WTC11 (cell line): ENCODE results near the gene PPM1G.

ENCODE experiments used
- CBFB ChIP-seq: sonication (generic); formaldehyde crosslinking; IDR thresholded peaks from 2 replicates; pipeline ENCODE4 v1.8.1; 2022; ENCODE audit warnings: mild to moderate bottlenecking, low read depth, missing genetic modification reagents
- CREB1 ChIP-seq: sonication (generic); formaldehyde crosslinking; IDR thresholded peaks from 2 replicates; pipeline ENCODE4 v1.8.0; 2023; ENCODE audit warnings: mild to moderate bottlenecking, missing genetic modification reagents
- SMAD3 ChIP-seq: sonication (generic); formaldehyde crosslinking; IDR thresholded peaks from 2 replicates; pipeline ENCODE4 v1.8.0; 2022; ENCODE audit warnings: missing genetic modification reagents, mild to moderate bottlenecking, borderline replicate concordance
- ZNF263 ChIP-seq: sonication (generic); formaldehyde crosslinking; IDR thresholded peaks from 2 replicates; pipeline ENCODE4 v1.8.1; 2022; ENCODE audit warnings: low read depth, mild to moderate bottlenecking, moderate library complexity, missing genetic modification reagents
- ZNF416 ChIP-seq: fragments of 250-450 bp; sonication (Bioruptor Pico); IDR thresholded peaks from 2 replicates; pipeline ENCODE4 v1.9.0; 2021; ENCODE audit warnings: mild to moderate bottlenecking, inconsistent platforms
- TF ChIP-seq, protein P1 (sequence below): fragments of 200-600 bp; IDR thresholded peaks from 2 replicates; pipeline ENCODE4 v1.8.0; 2022; ENCODE audit warnings: antibody characterized with exemption
- TF ChIP-seq, protein P2 (sequence below): sonication (generic); formaldehyde crosslinking; IDR thresholded peaks from 2 replicates; pipeline ENCODE4 v1.8.1; 2022; ENCODE audit warnings: low read depth, missing genetic modification reagents, borderline replicate concordance
- TF ChIP-seq, protein P3 (sequence below): sonication (generic); formaldehyde crosslinking; IDR thresholded peaks from 2 replicates; pipeline ENCODE4 v1.8.0; 2022; ENCODE audit warnings: mild to moderate bottlenecking, missing genetic modification reagents
- TF ChIP-seq, protein P4 (sequence below): sonication (generic); formaldehyde crosslinking; IDR thresholded peaks from 2 replicates; pipeline ENCODE4 v1.8.0; 2023; ENCODE audit warnings: missing genetic modification reagents, mild to moderate bottlenecking, borderline replicate concordance
- TF ChIP-seq, protein P5 (sequence below): sonication (generic); formaldehyde crosslinking; IDR thresholded peaks from 2 replicates; pipeline ENCODE4 v1.8.0; 2022; ENCODE audit warnings: mild to moderate bottlenecking, missing genetic modification reagents
- TF ChIP-seq, protein P6 (sequence below): sonication (generic); formaldehyde crosslinking; IDR thresholded peaks from 2 replicates; pipeline ENCODE4 v1.8.1; 2023; ENCODE audit warnings: mild to moderate bottlenecking, moderate library complexity, missing genetic modification reagents

DNA sequence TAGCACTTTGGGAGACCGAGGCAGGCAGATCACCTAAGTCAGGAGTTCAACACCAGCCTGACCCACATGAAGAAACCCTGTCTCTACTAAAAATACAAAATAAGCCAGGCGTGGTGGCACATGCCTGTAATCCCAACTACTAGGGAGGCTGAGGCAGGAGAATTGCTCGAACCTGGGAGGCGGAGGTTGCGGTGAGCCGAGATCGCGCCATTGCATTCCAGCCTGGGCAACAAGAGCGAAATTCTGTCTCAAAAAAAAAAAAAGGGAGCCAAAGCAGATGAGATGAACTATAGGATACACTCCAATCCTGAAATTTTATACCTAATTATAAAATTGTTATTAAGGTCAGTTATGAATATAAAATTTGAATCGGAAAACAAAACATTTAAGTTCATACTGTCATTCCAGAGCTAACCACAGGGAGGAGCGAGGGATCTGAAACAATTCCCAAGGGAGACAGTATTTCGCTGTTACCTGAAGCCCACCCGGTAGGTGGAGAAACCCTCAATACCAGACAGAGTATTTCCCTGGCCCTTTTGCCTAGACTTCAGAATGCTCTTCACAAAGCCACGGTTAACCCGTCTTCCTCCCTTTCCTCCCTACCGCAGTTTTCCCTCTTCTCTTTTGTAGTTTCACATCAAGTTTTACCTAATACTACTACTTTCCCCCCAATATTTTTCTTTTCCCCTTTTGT is 1.4 kb downstream of the PPM1G start:
- TF ChIP-seq, protein P1, sequence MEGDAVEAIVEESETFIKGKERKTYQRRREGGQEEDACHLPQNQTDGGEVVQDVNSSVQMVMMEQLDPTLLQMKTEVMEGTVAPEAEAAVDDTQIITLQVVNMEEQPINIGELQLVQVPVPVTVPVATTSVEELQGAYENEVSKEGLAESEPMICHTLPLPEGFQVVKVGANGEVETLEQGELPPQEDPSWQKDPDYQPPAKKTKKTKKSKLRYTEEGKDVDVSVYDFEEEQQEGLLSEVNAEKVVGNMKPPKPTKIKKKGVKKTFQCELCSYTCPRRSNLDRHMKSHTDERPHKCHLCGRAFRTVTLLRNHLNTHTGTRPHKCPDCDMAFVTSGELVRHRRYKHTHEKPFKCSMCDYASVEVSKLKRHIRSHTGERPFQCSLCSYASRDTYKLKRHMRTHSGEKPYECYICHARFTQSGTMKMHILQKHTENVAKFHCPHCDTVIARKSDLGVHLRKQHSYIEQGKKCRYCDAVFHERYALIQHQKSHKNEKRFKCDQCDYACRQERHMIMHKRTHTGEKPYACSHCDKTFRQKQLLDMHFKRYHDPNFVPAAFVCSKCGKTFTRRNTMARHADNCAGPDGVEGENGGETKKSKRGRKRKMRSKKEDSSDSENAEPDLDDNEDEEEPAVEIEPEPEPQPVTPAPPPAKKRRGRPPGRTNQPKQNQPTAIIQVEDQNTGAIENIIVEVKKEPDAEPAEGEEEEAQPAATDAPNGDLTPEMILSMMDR = peak; percentile 64
- TF ChIP-seq, protein P2, sequence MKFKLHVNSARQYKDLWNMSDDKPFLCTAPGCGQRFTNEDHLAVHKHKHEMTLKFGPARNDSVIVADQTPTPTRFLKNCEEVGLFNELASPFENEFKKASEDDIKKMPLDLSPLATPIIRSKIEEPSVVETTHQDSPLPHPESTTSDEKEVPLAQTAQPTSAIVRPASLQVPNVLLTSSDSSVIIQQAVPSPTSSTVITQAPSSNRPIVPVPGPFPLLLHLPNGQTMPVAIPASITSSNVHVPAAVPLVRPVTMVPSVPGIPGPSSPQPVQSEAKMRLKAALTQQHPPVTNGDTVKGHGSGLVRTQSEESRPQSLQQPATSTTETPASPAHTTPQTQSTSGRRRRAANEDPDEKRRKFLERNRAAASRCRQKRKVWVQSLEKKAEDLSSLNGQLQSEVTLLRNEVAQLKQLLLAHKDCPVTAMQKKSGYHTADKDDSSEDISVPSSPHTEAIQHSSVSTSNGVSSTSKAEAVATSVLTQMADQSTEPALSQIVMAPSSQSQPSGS (CRISPR knock-in tag) = no peak
- no peak for TF ChIP-seq CBFB (CRISPR knock-in tag)
- no peak for TF ChIP-seq ZNF416 (CRISPR knock-in tag)
- TF ChIP-seq, protein P3, sequence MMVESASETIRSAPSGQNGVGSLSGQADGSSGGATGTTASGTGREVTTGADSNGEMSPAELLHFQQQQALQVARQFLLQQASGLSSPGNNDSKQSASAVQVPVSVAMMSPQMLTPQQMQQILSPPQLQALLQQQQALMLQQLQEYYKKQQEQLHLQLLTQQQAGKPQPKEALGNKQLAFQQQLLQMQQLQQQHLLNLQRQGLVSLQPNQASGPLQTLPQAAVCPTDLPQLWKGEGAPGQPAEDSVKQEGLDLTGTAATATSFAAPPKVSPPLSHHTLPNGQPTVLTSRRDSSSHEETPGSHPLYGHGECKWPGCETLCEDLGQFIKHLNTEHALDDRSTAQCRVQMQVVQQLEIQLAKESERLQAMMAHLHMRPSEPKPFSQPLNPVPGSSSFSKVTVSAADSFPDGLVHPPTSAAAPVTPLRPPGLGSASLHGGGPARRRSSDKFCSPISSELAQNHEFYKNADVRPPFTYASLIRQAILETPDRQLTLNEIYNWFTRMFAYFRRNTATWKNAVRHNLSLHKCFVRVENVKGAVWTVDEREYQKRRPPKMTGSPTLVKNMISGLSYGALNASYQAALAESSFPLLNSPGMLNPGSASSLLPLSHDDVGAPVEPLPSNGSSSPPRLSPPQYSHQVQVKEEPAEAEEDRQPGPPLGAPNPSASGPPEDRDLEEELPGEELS (CRISPR knock-in tag) = no peak
- TF ChIP-seq, protein P4, sequence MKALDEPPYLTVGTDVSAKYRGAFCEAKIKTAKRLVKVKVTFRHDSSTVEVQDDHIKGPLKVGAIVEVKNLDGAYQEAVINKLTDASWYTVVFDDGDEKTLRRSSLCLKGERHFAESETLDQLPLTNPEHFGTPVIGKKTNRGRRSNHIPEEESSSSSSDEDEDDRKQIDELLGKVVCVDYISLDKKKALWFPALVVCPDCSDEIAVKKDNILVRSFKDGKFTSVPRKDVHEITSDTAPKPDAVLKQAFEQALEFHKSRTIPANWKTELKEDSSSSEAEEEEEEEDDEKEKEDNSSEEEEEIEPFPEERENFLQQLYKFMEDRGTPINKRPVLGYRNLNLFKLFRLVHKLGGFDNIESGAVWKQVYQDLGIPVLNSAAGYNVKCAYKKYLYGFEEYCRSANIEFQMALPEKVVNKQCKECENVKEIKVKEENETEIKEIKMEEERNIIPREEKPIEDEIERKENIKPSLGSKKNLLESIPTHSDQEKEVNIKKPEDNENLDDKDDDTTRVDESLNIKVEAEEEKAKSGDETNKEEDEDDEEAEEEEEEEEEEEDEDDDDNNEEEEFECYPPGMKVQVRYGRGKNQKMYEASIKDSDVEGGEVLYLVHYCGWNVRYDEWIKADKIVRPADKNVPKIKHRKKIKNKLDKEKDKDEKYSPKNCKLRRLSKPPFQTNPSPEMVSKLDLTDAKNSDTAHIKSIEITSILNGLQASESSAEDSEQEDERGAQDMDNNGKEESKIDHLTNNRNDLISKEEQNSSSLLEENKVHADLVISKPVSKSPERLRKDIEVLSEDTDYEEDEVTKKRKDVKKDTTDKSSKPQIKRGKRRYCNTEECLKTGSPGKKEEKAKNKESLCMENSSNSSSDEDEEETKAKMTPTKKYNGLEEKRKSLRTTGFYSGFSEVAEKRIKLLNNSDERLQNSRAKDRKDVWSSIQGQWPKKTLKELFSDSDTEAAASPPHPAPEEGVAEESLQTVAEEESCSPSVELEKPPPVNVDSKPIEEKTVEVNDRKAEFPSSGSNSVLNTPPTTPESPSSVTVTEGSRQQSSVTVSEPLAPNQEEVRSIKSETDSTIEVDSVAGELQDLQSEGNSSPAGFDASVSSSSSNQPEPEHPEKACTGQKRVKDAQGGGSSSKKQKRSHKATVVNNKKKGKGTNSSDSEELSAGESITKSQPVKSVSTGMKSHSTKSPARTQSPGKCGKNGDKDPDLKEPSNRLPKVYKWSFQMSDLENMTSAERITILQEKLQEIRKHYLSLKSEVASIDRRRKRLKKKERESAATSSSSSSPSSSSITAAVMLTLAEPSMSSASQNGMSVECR (CRISPR knock-in tag) = no peak
- TF ChIP-seq, protein P5, sequence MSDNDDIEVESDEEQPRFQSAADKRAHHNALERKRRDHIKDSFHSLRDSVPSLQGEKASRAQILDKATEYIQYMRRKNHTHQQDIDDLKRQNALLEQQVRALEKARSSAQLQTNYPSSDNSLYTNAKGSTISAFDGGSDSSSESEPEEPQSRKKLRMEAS (CRISPR knock-in tag) = no peak
- TF ChIP-seq ZNF263 (CRISPR knock-in tag) = no peak
- TF ChIP-seq CREB1 = no peak
- no peak for TF ChIP-seq SMAD3 (CRISPR knock-in tag)
- TF ChIP-seq, protein P6, sequence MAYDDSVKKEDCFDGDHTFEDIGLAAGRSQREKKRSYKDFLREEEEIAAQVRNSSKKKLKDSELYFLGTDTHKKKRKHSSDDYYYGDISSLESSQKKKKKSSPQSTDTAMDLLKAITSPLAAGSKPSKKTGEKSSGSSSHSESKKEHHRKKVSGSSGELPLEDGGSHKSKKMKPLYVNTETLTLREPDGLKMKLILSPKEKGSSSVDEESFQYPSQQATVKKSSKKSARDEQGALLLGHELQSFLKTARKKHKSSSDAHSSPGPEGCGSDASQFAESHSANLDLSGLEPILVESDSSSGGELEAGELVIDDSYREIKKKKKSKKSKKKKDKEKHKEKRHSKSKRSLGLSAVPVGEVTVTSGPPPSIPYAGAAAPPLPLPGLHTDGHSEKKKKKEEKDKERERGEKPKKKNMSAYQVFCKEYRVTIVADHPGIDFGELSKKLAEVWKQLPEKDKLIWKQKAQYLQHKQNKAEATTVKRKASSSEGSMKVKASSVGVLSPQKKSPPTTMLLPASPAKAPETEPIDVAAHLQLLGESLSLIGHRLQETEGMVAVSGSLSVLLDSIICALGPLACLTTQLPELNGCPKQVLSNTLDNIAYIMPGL (CRISPR knock-in tag) = no peak
